ENCODE data around the gene CDH12. TPM values are rescaled to one million over a fixed set of nuclear protein-coding genes. Genes with fewer than 3 reads are reported as not detected.

The CDH12 gene
- total RNA-seq, 1 experiment from 2014 or later = 0.24 TPM

- H3K27ac ChIP-seq = no peak overlapping the region
- no peak for DNase-seq
- H3K9me3 ChIP-seq (replicated peaks) = no peaks in the 10 kb centered on the region
- H3K27me3 ChIP-seq = no peaks in the 10 kb centered on the region
- H3K4me3 ChIP-seq = no peak overlapping the region
- H3K4me1 ChIP-seq = no peaks in the 10 kb centered on the region
- no peaks in the 10 kb centered on the region for H3K36me3 ChIP-seq
Measured at GRCh38 chr5:21818370-21818720, 1034.8 kb downstream of the CDH12 start.

GRCh38 chr5:21817668-21818369, 1035.3 kb downstream of the CDH12 start:
- no peak for DNase-seq
- Histone ChIP-seq H3K36me3 (no peaks in the 10 kb centered on the region), H3K4me3 (no peak overlapping the region), H3K27me3 (no peaks in the 10 kb centered on the region), H3K27ac (no peak overlapping the region), H3K9me3 (replicated peaks) (no peaks in the 10 kb centered on the region), H3K4me1 (no peaks in the 10 kb centered on the region)

GRCh38 chr5:21810737-21811316, 1042.3 kb downstream of the CDH12 start:
- DNase-seq = peak in 1 of 2 experiments; percentile 19

GRCh38 chr5:21809611-21810010, 1043.5 kb downstream of the CDH12 start:
- H3K4me1 ChIP-seq = no peaks in the 10 kb centered on the region
- H3K27ac ChIP-seq = no peak overlapping the region
- H3K36me3 ChIP-seq = no peaks in the 10 kb centered on the region
- no peaks in the 10 kb centered on the region for H3K27me3 ChIP-seq
- no peak for DNase-seq
- no peaks in the 10 kb centered on the region for H3K9me3 ChIP-seq (replicated peaks)
- no peak overlapping the region for H3K4me3 ChIP-seq

More at GRCh38 chr5:21810737-21811316, 1042.3 kb downstream of the CDH12 start:
- H3K4me1 ChIP-seq = no peaks in the 10 kb centered on the region
- H3K9me3 ChIP-seq (replicated peaks) = no peaks in the 10 kb centered on the region
- H3K4me3 ChIP-seq = no peak overlapping the region
- no peaks in the 10 kb centered on the region for H3K27me3 ChIP-seq
- no peaks in the 10 kb centered on the region for H3K36me3 ChIP-seq
- no peak overlapping the region for H3K27ac ChIP-seq

- no peak for DNase-seq
- H3K4me3 ChIP-seq = no peak overlapping the region
- H3K9me3 ChIP-seq (replicated peaks) = no peaks in the 10 kb centered on the region
- H3K4me1 ChIP-seq = no peaks in the 10 kb centered on the region
- no peak overlapping the region for H3K27ac ChIP-seq
- no peaks in the 10 kb centered on the region for H3K36me3 ChIP-seq
- H3K27me3 ChIP-seq = no peaks in the 10 kb centered on the region
Measured at GRCh38 chr5:21807953-21808352, 1045.2 kb downstream of the CDH12 start.

GRCh38 chr5:21806943-21807342, 1046.2 kb downstream of the CDH12 start:
- Histone ChIP-seq H3K27ac (no peak overlapping the region), H3K4me3 (no peak overlapping the region), H3K27me3 (no peaks in the 10 kb centered on the region), H3K36me3 (no peaks in the 10 kb centered on the region), H3K9me3 (replicated peaks) (no peaks in the 10 kb centered on the region), H3K4me1 (no peaks in the 10 kb centered on the region)
- DNase-seq = peak in 1 of 2 experiments; percentile 4

- Histone ChIP-seq H3K36me3 (no peaks in the 10 kb centered on the region), H3K27ac (no peak overlapping the region), H3K4me1 (no peaks in the 10 kb centered on the region), H3K9me3 (replicated peaks) (no peaks in the 10 kb centered on the region), H3K27me3 (no peaks in the 10 kb centered on the region), H3K4me3 (no peak overlapping the region)
- DNase-seq = no peak
Measured at GRCh38 chr5:21806271-21806670, 1046.9 kb downstream of the CDH12 start.

GRCh38 chr5:21802869-21803490, 1050.2 kb downstream of the CDH12 start:
- peak in 1 of 2 experiments; percentile 44 for DNase-seq
- no peaks in the 10 kb centered on the region for H3K36me3 ChIP-seq
- H3K27me3 ChIP-seq = no peaks in the 10 kb centered on the region
- H3K4me3 ChIP-seq = no peak overlapping the region
- H3K4me1 ChIP-seq = no peaks in the 10 kb centered on the region
- no peaks in the 10 kb centered on the region for H3K9me3 ChIP-seq (replicated peaks)
- no peak overlapping the region for H3K27ac ChIP-seq

GRCh38 chr5:21802100-21802499, 1051.0 kb downstream of the CDH12 start:
- Histone ChIP-seq H3K4me3 (no peak overlapping the region), H3K27ac (no peak overlapping the region)

GRCh38 chr5:21792748-21793147, 1060.4 kb downstream of the CDH12 start:
- Histone ChIP-seq H3K4me3 (no peak overlapping the region), H3K27me3 (no peaks in the 10 kb centered on the region), H3K36me3 (no peaks in the 10 kb centered on the region), H3K9me3 (replicated peaks) (no peaks in the 10 kb centered on the region), H3K4me1 (no peaks in the 10 kb centered on the region), H3K27ac (no peak overlapping the region)
- no peak for DNase-seq

More at GRCh38 chr5:21802100-21802499, 1051.0 kb downstream of the CDH12 start:
- H3K27me3 ChIP-seq = no peaks in the 10 kb centered on the region
- H3K4me1 ChIP-seq = no peaks in the 10 kb centered on the region
- no peaks in the 10 kb centered on the region for H3K9me3 ChIP-seq (replicated peaks)
- no peak for DNase-seq
- H3K36me3 ChIP-seq = no peaks in the 10 kb centered on the region

GRCh38 chr5:21791304-21791703, 1061.8 kb downstream of the CDH12 start:
- H3K36me3 ChIP-seq = no peaks in the 10 kb centered on the region
- H3K27me3 ChIP-seq = no peaks in the 10 kb centered on the region
- no peak overlapping the region for H3K4me3 ChIP-seq
- H3K27ac ChIP-seq = no peak overlapping the region
- DNase-seq = no peak
- no peaks in the 10 kb centered on the region for H3K4me1 ChIP-seq
- no peaks in the 10 kb centered on the region for H3K9me3 ChIP-seq (replicated peaks)

GRCh38 chr5:21784487-21784886, 1068.7 kb downstream of the CDH12 start:
- no peaks in the 10 kb centered on the region for H3K4me1 ChIP-seq
- no peaks in the 10 kb centered on the region for H3K36me3 ChIP-seq
- no peaks in the 10 kb centered on the region for H3K9me3 ChIP-seq (replicated peaks)
- H3K27me3 ChIP-seq = no peaks in the 10 kb centered on the region
- H3K4me3 ChIP-seq = no peak overlapping the region
- no peak for DNase-seq
- no peak overlapping the region for H3K27ac ChIP-seq

GRCh38 chr5:21783074-21783679, 1070.0 kb downstream of the CDH12 start:
- no peaks in the 10 kb centered on the region for H3K4me1 ChIP-seq
- no peak for DNase-seq
- H3K27ac ChIP-seq = no peak overlapping the region
- no peaks in the 10 kb centered on the region for H3K36me3 ChIP-seq
- H3K9me3 ChIP-seq (replicated peaks) = no peaks in the 10 kb centered on the region
- H3K4me3 ChIP-seq = no peak overlapping the region
- H3K27me3 ChIP-seq = no peaks in the 10 kb centered on the region

- H3K9me3 ChIP-seq (replicated peaks) = no peaks in the 10 kb centered on the region
- H3K36me3 ChIP-seq = no peaks in the 10 kb centered on the region
- no peak overlapping the region for H3K4me3 ChIP-seq
- no peaks in the 10 kb centered on the region for H3K27me3 ChIP-seq
- no peaks in the 10 kb centered on the region for H3K4me1 ChIP-seq
- H3K27ac ChIP-seq = no peak overlapping the region
- DNase-seq = no peak
Measured at GRCh38 chr5:21776466-21776865, 1076.7 kb downstream of the CDH12 start.

- peak in 1 of 2 experiments; percentile 2 for DNase-seq
- Histone ChIP-seq H3K27me3 (no peaks in the 10 kb centered on the region), H3K27ac (no peak overlapping the region), H3K4me1 (no peaks in the 10 kb centered on the region), H3K4me3 (no peak overlapping the region), H3K36me3 (no peaks in the 10 kb centered on the region), H3K9me3 (replicated peaks) (no peaks in the 10 kb centered on the region)
Measured at GRCh38 chr5:21774801-21775200, 1078.3 kb downstream of the CDH12 start.
